Lung (tissue), 12 donors: ENCODE measurements around the gene MAN2B2. TPM values are rescaled to one million over a fixed set of nuclear protein-coding genes. Genes with fewer than 3 reads are reported as not detected.

ENCODE experiments used
- ATAC-seq: fragments of 200-7000 bp; cut with Tn5 transposase; one replicate; pipeline ENCODE4 v1.9.1; 2020; ENCODE audit warnings: moderate number of reproducible peaks; ENCODE audit not compliant: insufficient read depth, low FRiP score
- DNase-seq, 3 donors: peaks; one replicate each; pipeline ENCODE4 v3.0.0-alpha.2; 2013 to 2017
- H3K27ac ChIP-seq, 2 donors: one replicate each; pipeline ENCODE4 v1.5.1; 2013; ENCODE audit warnings: mild to moderate bottlenecking in 2 of 2, moderate library complexity in 2 of 2, control low read depth in 1 of 2, inconsistent platforms in 1 of 2, low read depth in 1 of 2, low read length in 1 of 2
- H3K27me3 ChIP-seq, 3 donors: one replicate each; pipeline ENCODE4 v1.5.1; 2013; ENCODE audit warnings: low read length in 2 of 3; ENCODE audit not compliant: control insufficient read depth in 3 of 3, insufficient read depth in 3 of 3
- H3K36me3 ChIP-seq, 4 donors: one replicate each; pipeline ENCODE4 v1.5.1; 2013; ENCODE audit warnings: low read length in 4 of 4, mild to moderate bottlenecking in 1 of 4, moderate library complexity in 1 of 4; ENCODE audit not compliant: control insufficient read depth in 4 of 4, insufficient read depth in 4 of 4
- H3K4me1 ChIP-seq, 5 donors: one replicate each; pipeline ENCODE4 v1.5.1; 2013; ENCODE audit warnings: low read length in 5 of 5, mild to moderate bottlenecking in 2 of 5, moderate library complexity in 1 of 5; ENCODE audit not compliant: control insufficient read depth in 5 of 5, insufficient read depth in 5 of 5
- H3K4me3 ChIP-seq: one replicate; pipeline ENCODE4 v1.5.1; 2013; ENCODE audit warnings: mild to moderate bottlenecking, control low read depth, moderate library complexity
- H3K9ac ChIP-seq, 2 donors: one replicate each; pipeline ENCODE4 v1.5.1; 2013; ENCODE audit warnings: low read length in 2 of 2, control low read depth in 1 of 2; ENCODE audit not compliant: insufficient read depth in 1 of 2
- H3K9me3 ChIP-seq, 4 donors: one replicate each; pipeline ENCODE4 v1.5.1; 2013; ENCODE audit warnings: low read length in 3 of 4, mild to moderate bottlenecking in 1 of 4, moderate library complexity in 1 of 4; ENCODE audit not compliant: control insufficient read depth in 4 of 4, insufficient read depth in 3 of 4
- CTCF ChIP-seq: IDR thresholded peaks from 2 replicates; pipeline ENCODE4 v1.5.1; 2012; ENCODE audit warnings: mild to moderate bottlenecking; ENCODE audit errors: control extremely low read depth, extremely low read depth
- WGBS, 2 donors: extraction: QIAGEN DNeasy Blood & Tissue Kit; methylation state at CpG; one replicate each; pipeline ENCODE4 v1.1.7; 2013; 5-methylcytosine and 5-hydroxymethylcytosine counted together
- polyA plus RNA-seq, 2 donors: library from polyadenylated mRNA; stranded (reverse); fragments of 200-250 nt; gene quantifications; one replicate each; pipeline ENCODE4 v1.2.1, GENCODE V29; 2013
- total RNA-seq, 2 donors: library from RNA; depleted of rRNA in 1 of 2; stranded (reverse); fragments of >200 nt in 1 of 2; gene quantifications; one replicate each; pipeline ENCODE4 v1.2.1, GENCODE V29; 2014 to 2021
- donor health status: control.
- donor health status: control.
- donor health status: Bipolar disorder and iron deficiency.
- donor health status: healthy.
- donor health status: DM: yes; HTN: yes; CAD: no.

Gene MAN2B2
- total and polyA plus RNA-seq, 4 donors = 6.5 to 36.1 (median 16.5) TPM

GRCh38 chr4:6549890-6550620, 24.9 kb upstream of the MAN2B2 start:
- peaks cover 0 to 4% (median 0%) of the 10 kb centered on the region in 3 donors for H3K27me3 ChIP-seq
- ATAC-seq = no peak
- DNase-seq = no peak
- peaks cover 0 to 30% (median 0%) of the 10 kb centered on the region in 4 donors for H3K9me3 ChIP-seq
- H3K36me3 ChIP-seq = no peaks in the 10 kb centered on the region
- no peak overlapping the region for H3K4me3 ChIP-seq
- no peak for TF ChIP-seq CTCF
- no peaks in the 10 kb centered on the region for H3K4me1 ChIP-seq
- WGBS, 2 donors = 66 to 70% methylated on average over 13 of the region's 13 CpGs
- H3K9ac ChIP-seq = no peak overlapping the region
- no peak overlapping the region for H3K27ac ChIP-seq

- H3K36me3 ChIP-seq = no peaks in the 10 kb centered on the region
- no peaks in the 10 kb centered on the region for H3K4me1 ChIP-seq
- ATAC-seq = no peak
- TF ChIP-seq CTCF = no peak
- H3K9ac ChIP-seq = no peak overlapping the region
- no peak overlapping the region for H3K27ac ChIP-seq
- no peak for DNase-seq
- peaks cover 0 to 33% (median 0%) of the 10 kb centered on the region in 4 donors for H3K9me3 ChIP-seq
- H3K27me3 ChIP-seq = peaks cover 0 to 6% (median 0%) of the 10 kb centered on the region in 3 donors
- no peak overlapping the region for H3K4me3 ChIP-seq
- WGBS, 2 donors = 87 to 93% methylated on average over 3 of the region's 3 CpGs
These were observed 24.2 kb upstream of the MAN2B2 start for GRCh38 chr4:6550821-6551220.

GRCh38 chr4:6551660-6552059, 23.3 kb upstream of the MAN2B2 start:
- Histone ChIP-seq H3K36me3 (no peaks in the 10 kb centered on the region), H3K27me3 (peaks cover 0 to 9% (median 0%) of the 10 kb centered on the region in 3 donors), H3K9me3 (peaks cover 0 to 33% (median 0%) of the 10 kb centered on the region in 4 donors), H3K9ac (no peak overlapping the region), H3K27ac (no peak overlapping the region), H3K4me3 (no peak overlapping the region), H3K4me1 (no peaks in the 10 kb centered on the region)
- TF ChIP-seq CTCF = no peak
- WGBS, 2 donors = 98% methylated on average over 2 of the region's 2 CpGs
- ATAC-seq (no peak), DNase-seq (no peak)
